Endothelial cell of coronary artery (primary cell): ENCODE measurements around the gene TOR2A. TPM values are rescaled to one million over a fixed set of nuclear protein-coding genes. Genes with fewer than 3 reads are reported as not detected.

Experiments
- total RNA-seq: library from RNA; depleted of rRNA; stranded (reverse); fragments of >200 nt; gene quantifications from 2 replicates; pipeline ENCODE4 v1.2.3, GENCODE V29; 2014

Gene TOR2A
- 4.8 and 5.2 TPM in 2 replicates for total RNA-seq

GRCh38 chr9:127734747-127735529, at the start of gene TOR2A:
Gene TOR2A (minus strand): TSS chr9:127735294. CDS start chr9:127735270, 24 bp downstream.

GRCh38 chr9:127778280-127779135, 43.4 kb upstream of the TOR2A start, which contains the start of gene SH2D3C:
Gene SH2D3C (minus strand): TSS chr9:127778666. CDS start chr9:127778627, 39 bp downstream.

GRCh38 chr9:127715470-127716337, 19.4 kb downstream of the TOR2A start, which contains the start of the genes PTRH1 and TTC16:
Gene PTRH1 (minus strand): TSS chr9:127715663. CDS start chr9:127715639, 24 bp downstream.
Gene TTC16 (plus strand): TSS chr9:127716079. CDS start chr9:127716146, 67 bp downstream.

DNA sequence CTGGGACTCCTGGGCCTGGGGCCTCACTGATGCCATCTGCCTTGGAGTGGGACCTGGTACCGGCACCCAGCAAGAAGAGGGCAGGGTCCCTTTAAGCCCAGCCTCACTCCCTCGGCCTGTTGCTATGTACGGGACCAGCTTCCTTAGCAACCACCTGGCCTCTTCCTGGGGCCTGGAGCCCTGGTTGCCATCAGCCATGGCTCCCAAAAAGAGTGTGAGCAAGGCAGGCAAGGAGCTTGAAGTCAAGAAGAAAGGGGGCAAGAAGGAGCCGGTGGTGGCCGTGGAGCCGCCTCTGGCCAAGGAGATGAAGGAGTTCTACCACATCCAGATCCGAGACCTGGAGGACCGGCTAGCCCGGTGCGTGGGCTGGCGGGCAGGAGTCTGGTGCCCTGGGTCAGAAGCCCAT, 28.3 kb downstream of the TOR2A start, which contains the start of gene CFAP157:
TSS of gene CFAP157 (plus strand) at position 153 of the 406 bp plus-strand sequence. CDS start at position 197, 44 bp downstream.

Other genes with a start within 250 kb of the TOR2A start
- gene STXBP1, start 123.0 kb downstream of the TOR2A start, total RNA-seq, result 11.2 and 18.0 TPM in 2 replicates
- not detected in 2 replicates for gene CFAP157, start 28.3 kb downstream of the TOR2A start, total RNA-seq
- gene PTRH1, start 19.6 kb downstream of the TOR2A start, total RNA-seq, result 44.9 and 49.9 TPM in 2 replicates
- gene TTC16, start 19.2 kb downstream of the TOR2A start, total RNA-seq, result not detected in 2 replicates
- 62.1 and 63.2 TPM in 2 replicates for gene SH2D3C, start 43.4 kb upstream of the TOR2A start, total RNA-seq
- gene CDK9, start 50.7 kb upstream of the TOR2A start, total RNA-seq, result 95.8 and 102 TPM in 2 replicates
- gene FPGS, start 67.6 kb upstream of the TOR2A start, total RNA-seq, result 72.3 and 81.5 TPM in 2 replicates
- gene ENG, start 119.4 kb upstream of the TOR2A start, total RNA-seq, result 60.0 and 137 TPM in 2 replicates
- gene AK1, start 142.4 kb upstream of the TOR2A start, total RNA-seq, result 38.4 and 38.5 TPM in 2 replicates
- gene ST6GALNAC6, start 164.3 kb upstream of the TOR2A start, total RNA-seq, result 24.7 and 44.8 TPM in 2 replicates
- gene ST6GALNAC4, start 181.7 kb upstream of the TOR2A start, total RNA-seq, result 38.7 and 46.9 TPM in 2 replicates
- 0.18 and 1.0 TPM in 2 replicates for gene PIP5KL1, start 195.5 kb upstream of the TOR2A start, total RNA-seq
- gene DPM2, start 202.6 kb upstream of the TOR2A start, total RNA-seq, result 8.1 and 9.4 TPM in 2 replicates
- gene EEIG1, start 245.7 kb upstream of the TOR2A start, total RNA-seq, result 0.99 and 3.4 TPM in 2 replicates